ENCODE results near the gene STAMBPL1.

Gene STAMBPL1

DNA sequence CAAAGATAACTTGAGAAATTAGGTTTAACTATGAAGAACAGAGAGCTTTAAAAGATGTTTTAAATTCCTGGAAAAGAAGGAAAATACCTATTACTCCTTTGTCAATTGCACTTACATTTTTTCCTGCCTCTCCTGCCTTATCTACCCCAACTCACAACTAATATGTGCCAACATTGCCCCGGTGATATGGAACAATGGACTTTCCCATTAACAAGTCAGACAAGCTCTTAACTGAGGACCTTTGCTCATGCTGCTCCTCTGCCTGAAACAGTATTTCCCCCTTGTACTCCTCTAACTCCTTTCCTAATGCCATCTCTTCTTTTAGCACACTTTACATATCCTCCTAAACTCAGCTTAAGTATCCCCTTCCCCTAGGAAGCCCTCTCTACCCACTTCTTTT, 77.3 kb downstream of the STAMBPL1 start:
- no peak for DNase-seq

DNA sequence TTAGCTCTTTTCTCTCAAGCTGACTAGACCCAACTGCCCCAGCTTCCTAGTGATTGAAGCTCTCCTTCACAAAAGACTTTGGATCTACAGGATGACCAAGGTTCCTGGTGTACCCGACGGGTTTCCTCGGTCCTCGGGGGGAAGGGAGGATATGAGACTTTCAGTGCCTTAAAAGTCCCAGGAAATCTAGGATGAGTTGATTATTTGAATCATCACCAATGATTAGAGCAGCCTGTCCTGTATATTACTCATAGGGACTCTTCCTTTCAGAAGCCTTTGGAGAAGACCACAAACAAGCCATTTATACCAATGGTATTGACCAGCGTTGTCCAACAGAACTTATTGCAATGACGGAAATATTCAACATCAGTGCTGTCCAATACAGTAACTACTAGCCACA, 78.7 kb downstream of the STAMBPL1 start:
- DNase-seq, result no peak

GRCh38 chr10:88960802-88961201, 80.8 kb downstream of the STAMBPL1 start:
- no peak for DNase-seq

DNA sequence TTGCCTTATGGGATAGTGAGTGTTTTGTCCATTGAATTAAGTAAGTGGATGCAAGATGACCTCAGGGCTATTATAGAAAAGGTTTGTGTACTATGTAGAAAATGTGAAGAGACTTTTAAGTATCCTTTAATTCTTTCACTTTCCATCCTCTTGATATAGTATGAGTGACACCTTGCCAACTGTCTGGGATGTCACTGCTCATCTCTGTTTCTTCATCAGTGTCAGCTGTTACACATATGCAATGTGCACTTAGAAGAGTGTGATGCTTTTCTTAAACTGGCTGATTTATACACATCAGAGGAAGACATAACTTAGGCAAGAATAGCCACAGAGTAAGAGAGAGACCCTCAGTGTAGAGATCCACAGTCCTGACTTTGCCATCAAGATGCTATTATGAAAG, 81.2 kb downstream of the STAMBPL1 start:
- no peak for DNase-seq

GRCh38 chr10:88962336-88962735, 82.3 kb downstream of the STAMBPL1 start:
- DNase-seq, result no peak

DNA sequence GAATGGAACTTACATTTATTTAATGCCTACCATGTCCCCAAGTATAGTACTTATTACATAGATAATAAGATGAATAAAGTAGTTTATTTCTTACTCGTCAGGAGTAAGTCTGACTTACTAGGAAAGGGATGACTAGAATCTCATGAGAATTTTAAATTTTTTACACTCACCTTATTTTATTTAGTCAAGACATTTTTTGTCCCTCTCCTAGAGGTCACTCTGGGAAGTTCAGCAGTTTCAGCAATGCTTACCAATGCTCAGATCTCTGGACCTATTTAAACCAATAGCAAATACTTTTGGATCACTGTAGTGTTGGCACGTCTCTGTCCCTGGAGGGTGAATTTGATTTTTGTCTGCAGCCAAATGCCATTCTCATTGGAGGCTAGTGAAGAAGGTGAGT, 83.3 kb downstream of the STAMBPL1 start:
- no peak for DNase-seq

DNA sequence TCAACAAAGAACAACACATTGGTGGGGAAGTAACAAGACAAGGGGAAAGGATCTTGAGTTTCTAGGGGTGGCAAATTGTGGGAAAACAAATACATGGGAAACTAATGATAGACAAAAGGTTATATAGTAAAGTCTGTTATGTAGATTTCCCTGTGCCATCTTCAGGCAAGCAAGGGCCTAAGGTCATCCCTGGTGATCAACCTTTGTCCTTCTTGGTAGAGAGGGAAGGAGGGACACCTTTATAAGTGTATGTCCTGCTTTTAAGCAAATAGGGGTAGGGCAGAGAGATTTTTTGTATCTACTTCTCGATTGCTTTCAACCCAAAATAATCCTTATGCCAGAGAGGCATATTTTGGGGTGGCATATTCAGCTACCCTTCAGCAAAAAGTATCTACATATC, 84.3 kb downstream of the STAMBPL1 start:
- DNase-seq, result no peak

- no peak for DNase-seq
Measured at GRCh38 chr10:88964869-88965415, 84.9 kb downstream of the STAMBPL1 start.

DNA sequence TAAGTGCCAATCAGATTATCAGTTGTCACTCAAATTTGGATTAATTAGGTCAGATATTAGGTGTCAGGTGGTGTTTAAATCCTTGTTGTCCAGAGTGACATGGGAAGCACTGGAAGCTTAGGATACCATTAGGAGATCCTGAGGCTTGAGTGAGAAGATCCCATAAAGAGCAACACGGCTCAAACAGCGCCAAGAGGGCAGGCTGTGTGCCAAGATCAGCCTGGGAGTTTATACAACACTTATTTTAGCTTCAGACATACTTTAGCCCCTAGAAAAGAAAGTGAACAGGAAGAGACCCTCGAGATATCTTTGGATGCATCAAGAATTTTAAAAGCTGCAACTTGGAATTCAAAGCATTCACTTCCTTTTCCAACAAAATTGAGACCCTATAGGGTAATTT, 86.8 kb downstream of the STAMBPL1 start:
- DNase-seq, result no peak

DNA sequence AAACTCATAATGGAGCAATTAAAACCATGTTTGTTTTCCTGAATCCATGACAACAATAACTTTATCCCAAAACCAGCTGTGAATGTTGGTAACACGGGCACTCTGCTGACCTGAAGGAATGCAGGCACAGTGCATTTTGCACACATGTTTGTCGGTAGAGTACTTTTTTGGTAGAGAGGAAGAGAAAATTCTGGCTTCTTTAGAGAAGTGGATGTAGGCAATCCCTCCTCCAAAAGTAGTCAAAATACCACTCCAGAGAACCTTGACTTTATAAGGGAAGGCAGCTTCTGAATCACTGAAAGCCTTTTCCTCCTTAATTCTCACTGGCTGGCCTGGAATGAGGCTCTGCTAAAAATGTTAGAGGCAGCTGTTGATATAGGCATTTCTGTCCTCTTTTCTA, 88.3 kb downstream of the STAMBPL1 start:
- no peak for DNase-seq

GRCh38 chr10:88971221-88972061, 91.4 kb downstream of the STAMBPL1 start:
- DNase-seq, result no peak

Data from NCI-H1694 treated with DMSO at 0.1 percent for 48 hours (cell line).